GM21515 (cell line): ENCODE measurements around the gene RDH13.
"Not testable (repeated sequence)": the region's sequence is repeated elsewhere in the genome, so short reads cannot be mapped to it uniquely, and the experiment has no call there.

ENCODE experiments used
- ATAC-seq: cut with Tn5 transposase; IDR thresholded peaks from one replicate; pipeline ENCODE4 v1.9.1; 2021; ENCODE audit not compliant: unreplicated experiment

RDH13 gene

DNA sequence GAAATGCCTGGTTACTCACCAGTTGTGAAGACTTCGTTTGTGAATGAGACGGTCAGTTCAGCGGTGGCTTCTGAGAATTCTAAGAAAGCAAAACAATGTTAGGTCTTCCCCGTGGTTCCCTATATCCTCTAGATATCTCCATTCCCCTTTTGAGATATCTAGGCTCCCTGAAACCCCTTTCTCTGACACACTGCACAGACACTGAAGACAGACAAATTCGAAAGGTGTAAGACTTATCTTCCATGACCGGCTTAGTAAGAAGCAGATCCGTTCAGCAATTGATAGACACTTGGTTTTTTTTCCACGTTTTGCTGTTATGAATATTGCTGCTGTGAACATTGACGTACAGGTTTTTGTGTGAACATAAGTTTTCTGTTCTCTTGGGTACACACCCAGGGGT is 44.3 kb downstream of the RDH13 start:
- ATAC-seq, result no peak

- no peak for ATAC-seq
Measured at GRCh38 chr19:55018216-55018615, 44.7 kb downstream of the RDH13 start.

GRCh38 chr19:55016017-55016416 is 46.9 kb downstream of the RDH13 start:
- no peak for ATAC-seq

- ATAC-seq, result no peak
Measured at GRCh38 chr19:55015126-55015525, 47.8 kb downstream of the RDH13 start.

DNA sequence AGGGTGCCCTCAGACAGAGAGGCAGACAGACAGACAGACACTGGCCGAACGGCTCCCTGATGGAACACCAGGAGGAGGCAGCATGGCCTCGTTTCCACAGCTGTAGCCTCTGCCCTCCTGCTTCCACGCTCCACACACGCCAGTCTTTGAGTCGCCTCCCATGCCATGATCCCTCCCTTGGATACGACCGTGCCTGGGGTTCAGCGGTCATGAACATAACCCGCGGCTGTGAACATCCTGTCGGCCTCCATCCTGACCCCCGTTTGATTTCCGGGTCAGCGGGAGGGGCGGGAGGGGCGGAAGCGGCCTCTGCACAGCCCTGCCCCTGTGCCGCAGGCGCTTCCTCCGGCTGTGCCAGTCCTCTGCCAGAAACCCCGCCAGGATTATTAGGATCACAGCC is 48.2 kb downstream of the RDH13 start:
- ATAC-seq, result no peak

- no peak for ATAC-seq
Measured at GRCh38 chr19:55013596-55013995, 49.4 kb downstream of the RDH13 start.

DNA sequence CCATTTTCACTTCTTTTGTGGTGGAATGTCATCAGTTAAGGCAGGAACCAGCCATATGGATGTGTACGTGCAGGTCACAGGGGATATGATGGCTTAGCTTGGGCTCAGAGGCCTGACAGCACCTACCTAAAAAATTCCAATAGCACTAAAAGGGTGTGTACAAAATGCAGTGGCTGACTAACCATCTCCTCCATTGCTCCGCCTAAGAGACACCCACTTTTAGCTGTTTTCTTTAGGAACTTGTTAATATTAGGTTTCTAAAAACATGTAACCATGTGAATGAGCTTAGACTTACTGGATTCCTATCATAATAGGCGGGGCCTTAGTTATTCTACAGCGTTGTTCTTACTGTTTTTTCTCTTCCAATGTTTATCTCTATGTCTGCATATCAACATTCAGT is 50.6 kb downstream of the RDH13 start:
- no peak for ATAC-seq

- ATAC-seq, result not testable (repeated sequence)
Measured at GRCh38 chr19:55010561-55010960, 52.4 kb downstream of the RDH13 start.

GRCh38 chr19:55008781-55009180 is 54.2 kb downstream of the RDH13 start:
- ATAC-seq, result not testable (repeated sequence)

- ATAC-seq, result not testable (repeated sequence)
Measured at GRCh38 chr19:55008189-55008588, 54.8 kb downstream of the RDH13 start.

DNA sequence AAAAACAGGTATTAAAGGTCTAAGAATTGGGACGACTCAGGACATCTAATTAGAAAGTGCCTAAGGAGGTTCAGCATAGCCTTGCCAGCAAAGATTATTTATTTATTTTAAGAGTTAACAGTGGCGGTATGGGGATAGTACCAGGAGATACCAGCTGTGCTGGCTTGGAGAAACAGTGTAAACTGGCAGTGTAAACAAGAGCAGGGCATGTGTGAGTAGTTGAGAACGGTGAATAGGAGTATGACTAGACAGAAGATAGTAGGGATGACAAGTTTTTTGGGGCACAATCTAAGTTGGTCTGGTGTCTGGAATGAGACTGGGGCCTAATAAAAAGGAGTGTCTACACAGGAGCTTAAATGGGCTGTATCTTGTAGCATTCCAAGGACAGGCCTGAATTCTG is 55.4 kb downstream of the RDH13 start:
- ATAC-seq, result not testable (repeated sequence)

- ATAC-seq, result not testable (repeated sequence)
Measured at GRCh38 chr19:55006795-55007194, 56.2 kb downstream of the RDH13 start.

DNA sequence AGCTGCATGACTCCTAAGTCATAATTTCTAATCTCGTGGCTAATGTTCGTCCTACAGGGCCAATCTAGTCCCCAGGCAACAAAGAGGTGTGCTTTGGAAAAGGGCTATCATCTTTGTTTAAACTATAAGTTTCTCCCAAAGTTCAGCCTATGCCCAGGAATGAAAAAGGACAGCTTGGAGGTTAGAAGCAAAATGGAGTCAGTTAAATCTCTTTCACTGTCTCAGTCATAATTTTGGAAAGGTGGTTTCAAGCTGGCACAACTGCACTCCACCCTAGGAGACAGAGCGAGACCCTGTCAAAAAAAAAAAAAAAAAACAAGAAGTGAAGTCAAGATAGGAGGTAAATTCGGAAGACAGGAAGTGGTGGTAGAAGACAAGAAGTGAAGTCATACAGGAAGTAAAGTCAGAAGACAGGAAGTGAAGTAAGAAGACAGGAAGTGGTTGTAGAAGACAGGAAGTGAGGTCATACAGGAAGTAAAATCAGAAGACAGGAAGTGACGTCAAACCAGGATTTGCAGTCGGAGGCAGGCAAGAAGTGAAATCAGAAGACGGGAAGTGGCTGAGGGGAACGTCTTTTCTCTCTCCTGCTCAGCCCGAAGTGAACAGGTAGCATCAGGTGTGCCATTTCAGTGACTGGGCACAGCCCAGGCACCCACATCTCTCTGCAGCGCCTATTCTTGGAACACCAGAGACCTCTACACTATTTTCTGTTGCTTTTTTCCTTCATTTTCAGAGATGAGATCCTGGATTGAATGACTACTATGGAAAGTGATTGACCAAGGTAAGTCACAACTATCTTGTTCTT is 57.1 kb downstream of the RDH13 start:
- ATAC-seq, result no peak

DNA sequence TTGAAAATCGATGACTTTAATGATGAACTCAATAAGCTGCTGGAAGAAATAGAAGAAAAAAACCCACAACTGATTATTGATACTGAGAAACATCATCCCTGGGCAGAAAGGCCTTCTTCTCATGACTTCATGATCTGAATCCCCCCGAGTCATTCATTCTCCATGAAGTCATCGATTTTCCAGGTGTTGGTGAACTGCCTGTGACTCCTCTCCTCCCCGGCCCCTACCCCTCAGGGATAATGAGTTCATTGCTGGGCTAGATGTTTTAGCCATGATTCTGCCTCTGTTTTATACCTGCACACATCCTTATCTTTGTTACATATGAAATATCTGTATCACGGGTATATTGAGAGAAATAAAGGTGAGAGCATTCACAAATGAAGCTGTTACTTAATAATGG is 62.2 kb downstream of the RDH13 start:
- no peak for ATAC-seq

- ATAC-seq, result not testable (repeated sequence)
Measured at GRCh38 chr19:54998751-54999239, 64.2 kb downstream of the RDH13 start.

DNA sequence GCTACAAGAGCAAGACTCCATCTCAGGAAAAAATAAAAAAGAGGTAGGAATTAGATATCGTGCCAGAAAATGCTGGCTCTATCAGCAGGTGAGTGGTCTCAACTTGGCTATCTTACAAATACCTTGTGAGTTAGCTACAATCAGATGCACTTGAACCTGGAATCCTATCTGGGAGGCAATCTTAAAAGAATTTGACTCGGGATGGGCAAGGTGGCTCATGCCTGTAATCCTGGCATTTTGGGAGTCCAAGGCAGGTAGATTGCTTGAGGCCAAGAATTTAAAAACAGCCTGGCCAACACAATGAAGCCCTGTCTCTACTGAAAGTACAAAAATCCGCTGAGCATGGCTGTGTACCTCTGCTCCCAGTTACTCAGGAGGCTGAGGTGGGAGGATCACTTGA is 67.4 kb downstream of the RDH13 start:
- no peak for ATAC-seq
